ENCODE data around the gene SNX10. TPM values are rescaled to one million over a fixed set of nuclear protein-coding genes. Genes with fewer than 3 reads are reported as not detected.

The SNX10 gene
- total RNA-seq, 1 experiment from 2014 or later = 9.4 TPM

DNA sequence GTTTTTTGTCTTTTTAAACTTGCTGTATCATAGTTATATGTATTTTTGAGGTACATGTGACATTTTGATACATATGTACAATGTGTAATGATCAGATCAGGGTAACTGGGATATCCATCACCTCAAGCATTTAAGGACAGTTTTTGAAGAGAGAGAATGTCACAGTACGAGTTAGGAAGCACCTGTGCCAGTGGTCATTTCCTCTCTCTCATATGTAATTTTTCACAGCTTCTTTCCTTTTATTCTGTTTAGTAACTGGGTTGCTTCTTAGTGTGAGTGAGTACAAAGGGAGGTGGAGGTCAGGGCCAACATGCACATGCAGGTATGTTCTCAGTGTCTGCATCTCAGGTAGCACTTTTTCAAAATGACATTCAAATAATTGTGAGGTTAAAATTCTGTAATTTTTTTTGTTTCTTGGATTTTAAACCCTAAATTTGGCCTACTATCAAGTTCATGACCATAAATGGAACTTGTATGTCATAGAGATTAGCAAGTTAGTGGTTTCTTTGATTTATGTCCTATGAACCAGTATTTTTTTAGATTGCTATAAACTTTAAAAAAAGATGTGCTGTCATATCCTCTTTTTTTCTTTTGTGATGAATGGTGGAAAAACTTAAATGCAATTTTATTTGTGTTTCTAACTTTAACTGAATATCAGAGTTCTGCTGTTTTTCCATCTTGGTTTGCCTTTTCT is 42.7 kb downstream of the SNX10 start:
- no peak overlapping the region for H3K4me2 ChIP-seq (ENCODE audit: insufficient read depth, insufficient read length, low read length)
- no peak overlapping the region for H4K8ac ChIP-seq (replicated peaks; ENCODE audit: insufficient read length, low read depth, low read length)
- H3K9me3 ChIP-seq (ENCODE audit: control insufficient read depth, low read depth, low read length) = no peaks in the 10 kb centered on the region
- no peaks in the 10 kb centered on the region for H4K20me1 ChIP-seq (ENCODE audit: control insufficient read depth, insufficient read depth, insufficient read length)
- no peak overlapping the region for H2BK5ac ChIP-seq (ENCODE audit: insufficient read length, low read length)
- Mint-ChIP-seq H3K27me3 (ENCODE audit: low read depth) (no peaks in the 10 kb centered on the region), H3K27ac (no peak overlapping the region), H3K36me3 (ENCODE audit: insufficient read depth in 1 of 3, low read depth in 3 of 3) (peaks cover 0 to 4% (median 3%) of the 10 kb centered on the region in 3 experiments; a peak in 3 of 7 replicates), H3K4me3 (no peak overlapping the region), H3K4me1 (no peaks in the 10 kb centered on the region), H3K9me3 (peaks cover 6 to 10% of the 10 kb centered on the region in 2 experiments; a peak in 3 of 5 replicates)
- no CpG with 5 or more reads among the region's 1 CpG for WGBS (ENCODE audit: extremely low coverage, insufficient read length, low lambda C conversion rate)
- DNase-seq = no peak
- no peak overlapping the region for H3K18ac ChIP-seq (ENCODE audit: insufficient read length, low read depth, low read length)
- no peak overlapping the region for H2BK12ac ChIP-seq (ENCODE audit: insufficient read length, low read depth, low read length)
- H2AFZ ChIP-seq (ENCODE audit: low read length) = no peak overlapping the region
- no peaks in the 10 kb centered on the region for H3K27me3 ChIP-seq (ENCODE audit: insufficient read depth, low read length)
- TF ChIP-seq CTCF (conservative IDR thresholded peaks at IDR 0.05) = no peak
- H3K56ac ChIP-seq (ENCODE audit: insufficient read length, low read depth, low read length) = no peak overlapping the region
- no peak overlapping the region for H3K27ac ChIP-seq (ENCODE audit: insufficient read length, low read depth, low read length)
- no peaks in the 10 kb centered on the region for H3K79me1 ChIP-seq (ENCODE audit: insufficient read depth, low read depth, low read length, poor library complexity, severe bottlenecking)
- no peak overlapping the region for H3K9ac ChIP-seq (ENCODE audit: extremely low read depth, insufficient read length, low read length)
- H3K23ac ChIP-seq (ENCODE audit: insufficient read length, low read depth, low read length) = no peak overlapping the region
- H4K91ac ChIP-seq (ENCODE audit: insufficient read length, low read depth, low read length) = no peak overlapping the region
- H3K4ac ChIP-seq (ENCODE audit: low read depth, low read length) = no peak overlapping the region
- no peaks in the 10 kb centered on the region for H3K23me2 ChIP-seq (ENCODE audit: insufficient read length, low read depth, low read length, poor library complexity, severe bottlenecking)
- H3T11ph ChIP-seq (ENCODE audit: low read length) = no peak overlapping the region
- no peak overlapping the region for H2AK5ac ChIP-seq (ENCODE audit: insufficient read length, low read length)
- H4K5ac ChIP-seq (ENCODE audit: insufficient read length, low read depth, low read length) = no peak overlapping the region
- H3K14ac ChIP-seq (ENCODE audit: insufficient read depth, low read length) = no peak overlapping the region
- H2BK20ac ChIP-seq (ENCODE audit: low read depth, low read length, poor library complexity, severe bottlenecking) = no peak overlapping the region
- H2BK120ac ChIP-seq (ENCODE audit: low read depth, low read length, poor library complexity, severe bottlenecking) = no peak overlapping the region
- no peak overlapping the region for H2BK15ac ChIP-seq (ENCODE audit: low read depth, low read length)
- no peaks in the 10 kb centered on the region for H3K79me2 ChIP-seq (ENCODE audit: insufficient read depth, low read length)
- H3K4me1 ChIP-seq (ENCODE audit: insufficient read depth, low read length) = no peaks in the 10 kb centered on the region

All from H9 (cell line).